CD8-positive, alpha-beta memory T cell (primary cell): Measurements from ENCODE around the gene RITA1. TPM values are rescaled to one million over a fixed set of nuclear protein-coding genes. Genes with fewer than 3 reads are reported as not detected.
A peak's percentile ranks its signal among the peaks of the same experiment; 100 is the strongest.

Source experiments
- CTCF ChIA-PET: fragments of 350-600 bp; sonication (Branson Sonifier 250); formaldehyde crosslinking; loops from one replicate; lab custom pipeline; 2021; ENCODE audit warnings: antibody characterized with exemption; lab: Charles Lee
- POLR2A ChIA-PET: fragments of 350-600 bp; sonication (Branson Sonifier 250); formaldehyde crosslinking; loops from one replicate; lab custom pipeline; 2021; ENCODE audit warnings: antibody characterized with exemption; lab: Charles Lee
- DNase-seq, 5 donors: peaks; one replicate each; pipeline versions ENCODE4 v3.0.0 to v3.0.0-alpha.2; 2020 to 2022; ENCODE audit warnings: mixed read lengths in 1 of 5
- H3K27ac ChIP-seq: one replicate; pipeline ENCODE4 v1.7.0; 2013; ENCODE audit warnings: low read depth, mild to moderate bottlenecking, low read length, moderate library complexity
- H3K27me3 ChIP-seq: 2 replicates; pipeline ENCODE4 v1.7.0; 2013; ENCODE audit warnings: low read length, mild to moderate bottlenecking; ENCODE audit not compliant: insufficient read depth, poor library complexity, severe bottlenecking
- H3K36me3 ChIP-seq: 2 replicates; pipeline ENCODE4 v1.7.0; 2013; ENCODE audit warnings: mild to moderate bottlenecking, low read length, moderate library complexity; ENCODE audit not compliant: insufficient read depth
- H3K4me1 ChIP-seq: 2 replicates; pipeline ENCODE4 v1.7.0; 2013; ENCODE audit warnings: mild to moderate bottlenecking, low read length, moderate library complexity; ENCODE audit not compliant: insufficient read depth
- H3K4me3 ChIP-seq: 2 replicates; pipeline ENCODE4 v1.7.0; 2013; ENCODE audit warnings: mild to moderate bottlenecking, low read length
- H3K9me3 ChIP-seq: 2 replicates; pipeline ENCODE4 v1.7.0; 2013; ENCODE audit warnings: mild to moderate bottlenecking, low read length
- H3K27ac Mint-ChIP-seq, 8 donors: one replicate each; pipeline ENCODE4 v1.8.0; 2020 to 2021; ENCODE audit warnings: mixed read lengths in 8 of 8, mild to moderate bottlenecking in 6 of 8, inconsistent platforms in 3 of 8, moderate library complexity in 3 of 8
- H3K27me3 Mint-ChIP-seq, 2 donors: one replicate each; pipeline ENCODE4 v1.8.0; 2020 to 2021; ENCODE audit warnings: mixed read lengths in 2 of 2, mild to moderate bottlenecking in 1 of 2, moderate library complexity in 1 of 2
- H3K36me3 Mint-ChIP-seq, 3 donors: one replicate each; pipeline ENCODE4 v1.8.0; 2020 to 2021; ENCODE audit warnings: mixed read lengths in 3 of 3, inconsistent platforms in 1 of 3, mild to moderate bottlenecking in 1 of 3
- H3K4me1 Mint-ChIP-seq, 3 donors: one replicate each; pipeline ENCODE4 v1.8.0; 2020 to 2021; ENCODE audit warnings: mixed read lengths in 3 of 3, inconsistent platforms in 1 of 3, mild to moderate bottlenecking in 1 of 3
- H3K4me3 Mint-ChIP-seq, 7 donors: one replicate each; pipeline ENCODE4 v1.8.0; 2020 to 2021; ENCODE audit warnings: mixed read lengths in 7 of 7, mild to moderate bottlenecking in 6 of 7, moderate library complexity in 4 of 7, inconsistent platforms in 2 of 7
- H3K9me3 Mint-ChIP-seq, 5 donors: one replicate each; pipeline ENCODE4 v1.8.0; 2020 to 2022; ENCODE audit warnings: mixed read lengths in 5 of 5, mild to moderate bottlenecking in 3 of 5, moderate library complexity in 2 of 5, inconsistent platforms in 1 of 5
- polyA plus RNA-seq: library from polyadenylated mRNA; unstranded; fragments of 300-500 nt; fragmentation: Illumina TruSeq; gene quantifications from one replicate; pipeline ENCODE4 v1.2.3, GENCODE V29; 2021
- total RNA-seq, 2 experiments: library from RNA; stranded (reverse); gene quantifications; one replicate each; pipeline ENCODE4 v1.2.3, GENCODE V29; 2021

RITA1 gene
- total and polyA plus RNA-seq, 3 experiments from 2014 or later: 21.1 to 27.4 (median 22.5) TPM

DNA sequence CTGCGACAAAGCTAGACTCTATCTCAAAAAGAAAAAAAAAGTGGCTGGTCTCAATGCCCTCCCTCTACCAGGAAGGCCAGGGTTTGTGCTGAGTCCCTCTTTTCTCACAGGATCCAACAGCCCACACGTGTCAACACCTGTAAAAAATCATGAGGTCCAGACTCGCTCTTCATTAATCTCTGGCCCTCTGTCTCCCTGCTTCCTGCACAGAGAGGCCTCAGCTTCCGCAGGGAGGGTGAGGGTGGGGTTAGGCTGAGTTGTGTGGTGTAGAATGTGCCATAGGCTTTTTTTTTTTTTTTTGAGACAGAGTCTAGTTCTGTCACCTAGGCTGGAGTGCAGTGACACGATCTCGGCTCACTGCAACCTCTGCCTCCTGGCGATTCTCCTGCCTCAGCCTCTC, 29.9 kb upstream of the RITA1 start:
- peaks cover 22% of the 10 kb centered on the region for H3K4me1 ChIP-seq
- Mint-ChIP-seq H3K27ac (no peak overlapping the region), H3K9me3 (no peaks in the 10 kb centered on the region), H3K36me3 (peaks cover 4 to 36% (median 7%) of the 10 kb centered on the region in 3 donors), H3K27me3 (peaks cover 15% of the 10 kb centered on the region in 2 donors), H3K4me1 (peaks cover 16 to 34% (median 26%) of the 10 kb centered on the region in 3 donors), H3K4me3 (peak overlapping the region in 2 of 7 donors; percentile 9 to 32)
- no peak overlapping the region for H3K27ac ChIP-seq
- peaks cover 17% of the 10 kb centered on the region for H3K36me3 ChIP-seq
- no peak overlapping the region for H3K4me3 ChIP-seq
- no peaks in the 10 kb centered on the region for H3K9me3 ChIP-seq
- H3K27me3 ChIP-seq: peaks cover 5% of the 10 kb centered on the region
- POLR2A ChIA-PET: no interaction called here
- no peak for DNase-seq
- CTCF ChIA-PET: interaction anchor here (1.0 to 3.3 kb wide), 2 partner anchors 18 to 107 kb away, joined by 3 to 25 read pairs; no protein-coding TSS in a partner anchor

DNA sequence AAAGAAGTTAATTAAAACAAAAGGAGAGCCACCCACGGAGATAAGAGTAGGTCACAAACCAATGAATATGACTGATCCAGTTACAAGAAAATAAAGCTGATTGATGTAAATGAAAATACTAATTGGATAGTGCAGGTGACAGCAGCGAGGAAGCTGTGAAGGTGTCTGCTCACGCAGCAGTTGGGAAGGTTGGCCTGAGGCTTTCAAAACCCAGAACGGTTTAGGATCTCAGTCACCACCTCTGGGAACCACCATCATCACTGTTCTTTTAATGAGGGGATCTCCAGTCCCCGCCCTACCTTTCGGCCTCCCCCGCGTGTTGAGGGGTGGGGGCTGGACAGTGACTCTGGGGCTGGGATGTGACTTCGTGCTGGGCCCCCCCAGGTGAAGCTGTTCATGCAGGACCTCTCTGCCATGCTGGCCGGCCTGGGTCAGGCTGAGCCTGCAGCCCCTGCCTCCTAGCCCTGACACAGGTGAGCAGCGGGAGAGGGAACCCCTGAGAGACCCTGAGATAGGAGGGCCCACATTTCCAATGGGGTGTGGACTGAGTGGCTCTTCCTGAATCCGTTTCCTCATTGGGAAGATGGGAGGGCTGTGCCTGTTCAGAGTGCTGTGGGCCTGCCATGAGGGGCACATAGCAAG, 28.2 kb upstream of the RITA1 start:
- H3K4me3 Mint-ChIP-seq: no peak overlapping the region
- no peaks in the 10 kb centered on the region for H3K9me3 Mint-ChIP-seq
- no peak for DNase-seq
- H3K9me3 ChIP-seq: no peaks in the 10 kb centered on the region
- peaks cover 8 to 12% of the 10 kb centered on the region in 2 donors for H3K27me3 Mint-ChIP-seq
- peaks cover 24% of the 10 kb centered on the region for H3K36me3 ChIP-seq
- H3K27ac Mint-ChIP-seq: peak overlapping the region in 2 of 8 donors; percentile 37 to 51
- H3K4me1 ChIP-seq: peaks cover 19% of the 10 kb centered on the region
- POLR2A ChIA-PET: no interaction called here
- H3K27me3 ChIP-seq: peaks cover 5% of the 10 kb centered on the region
- H3K4me3 ChIP-seq: no peak overlapping the region
- CTCF ChIA-PET: no interaction called here
- H3K36me3 Mint-ChIP-seq: peaks cover 4 to 49% (median 7%) of the 10 kb centered on the region in 3 donors
- peaks cover 13 to 30% (median 21%) of the 10 kb centered on the region in 3 donors for H3K4me1 Mint-ChIP-seq
- no peak overlapping the region for H3K27ac ChIP-seq

DNA sequence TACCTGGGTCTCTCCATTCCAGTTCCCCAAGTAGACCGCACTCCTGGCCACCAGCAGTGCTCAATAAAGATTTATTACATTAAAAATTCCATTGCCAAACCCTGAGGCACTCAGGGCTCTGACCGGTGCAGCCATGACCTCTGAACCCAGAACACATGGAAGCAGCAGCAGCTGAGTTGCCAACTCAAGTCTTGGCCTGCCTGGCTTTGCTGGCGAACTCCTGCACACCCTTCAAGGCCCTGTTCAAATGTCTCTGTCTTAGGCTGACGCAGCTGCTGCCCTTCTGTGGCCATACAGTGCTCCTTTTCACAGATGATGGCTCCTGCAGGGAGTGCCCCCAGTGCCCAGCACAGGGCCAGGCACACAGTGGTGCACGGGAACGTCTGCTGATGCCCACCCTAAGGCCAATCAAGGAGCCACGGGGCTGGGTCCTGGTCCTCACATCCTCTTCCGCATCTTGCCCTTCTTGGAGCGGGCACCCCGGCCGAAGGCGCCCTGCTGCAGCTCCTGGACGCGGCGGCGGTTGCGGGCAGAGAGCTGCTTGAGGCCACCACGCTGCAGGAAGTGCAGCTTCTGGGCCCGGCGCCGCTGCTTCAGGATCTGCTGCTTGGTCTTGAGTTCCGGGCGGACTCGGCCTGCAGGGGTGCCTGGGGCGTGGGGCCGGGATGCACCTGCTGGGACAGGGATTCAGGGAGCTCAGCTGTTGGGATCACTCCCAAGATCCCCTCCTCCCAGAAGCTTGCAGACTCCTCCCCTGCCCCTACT, 26.9 kb upstream of the RITA1 start:
- H3K27ac Mint-ChIP-seq: peak overlapping the region in 1 of 8 donors; percentile 29
- H3K27ac ChIP-seq: no peak overlapping the region
- H3K36me3 ChIP-seq: peaks cover 34% of the 10 kb centered on the region
- H3K4me3 ChIP-seq: no peak overlapping the region
- peak overlapping the region in 1 of 7 donors; percentile 28 for H3K4me3 Mint-ChIP-seq
- POLR2A ChIA-PET: no interaction called here
- H3K9me3 ChIP-seq: no peaks in the 10 kb centered on the region
- peaks cover 5% of the 10 kb centered on the region for H3K27me3 ChIP-seq
- no peaks in the 10 kb centered on the region for H3K9me3 Mint-ChIP-seq
- CTCF ChIA-PET: no interaction called here
- H3K27me3 Mint-ChIP-seq: peaks cover 6% of the 10 kb centered on the region in 2 donors
- DNase-seq: no peak
- H3K4me1 ChIP-seq: peaks cover 13% of the 10 kb centered on the region
- peaks cover 6 to 19% (median 13%) of the 10 kb centered on the region in 3 donors for H3K4me1 Mint-ChIP-seq
- peaks cover 4 to 62% (median 7%) of the 10 kb centered on the region in 3 donors for H3K36me3 Mint-ChIP-seq

DNA sequence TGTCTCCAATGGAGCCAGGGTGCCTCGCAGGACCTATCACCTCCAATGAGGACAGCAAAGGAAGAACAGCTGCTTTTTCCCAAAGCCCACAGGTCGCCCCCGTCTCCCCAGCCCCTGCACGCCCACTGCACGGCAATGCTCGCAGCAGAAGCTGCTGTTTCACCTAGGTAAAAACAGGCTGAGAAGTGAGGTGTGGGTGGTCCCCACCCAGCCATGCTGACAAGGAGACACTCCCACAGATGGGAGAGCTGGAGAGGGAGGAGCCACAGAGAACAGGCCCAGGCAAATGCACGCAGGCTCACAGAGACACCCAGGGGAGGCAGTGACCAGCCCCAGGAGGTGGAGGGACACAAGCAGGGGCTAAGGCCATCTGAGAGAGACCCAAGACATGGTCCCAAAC, 25.6 kb upstream of the RITA1 start:
- Mint-ChIP-seq H3K36me3 (peaks cover 4 to 74% (median 7%) of the 10 kb centered on the region in 3 donors), H3K9me3 (no peaks in the 10 kb centered on the region), H3K4me3 (no peak overlapping the region), H3K4me1 (peaks cover 1 to 14% (median 7%) of the 10 kb centered on the region in 3 donors), H3K27ac (peak overlapping the region in 1 of 8 donors; percentile 17), H3K27me3 (peaks cover 4 to 6% of the 10 kb centered on the region in 2 donors)
- no peak overlapping the region for H3K4me3 ChIP-seq
- ChIA-PET CTCF (interaction anchor here (4.0 kb wide), 1 partner anchor 15 kb away, joined by 17 read pairs; no protein-coding TSS in a partner anchor), POLR2A (no interaction called here)
- peaks cover 5% of the 10 kb centered on the region for H3K4me1 ChIP-seq
- H3K27me3 ChIP-seq: no peaks in the 10 kb centered on the region
- H3K27ac ChIP-seq: no peak overlapping the region
- DNase-seq: no peak
- H3K9me3 ChIP-seq: no peaks in the 10 kb centered on the region
- peaks cover 45% of the 10 kb centered on the region for H3K36me3 ChIP-seq

DNA sequence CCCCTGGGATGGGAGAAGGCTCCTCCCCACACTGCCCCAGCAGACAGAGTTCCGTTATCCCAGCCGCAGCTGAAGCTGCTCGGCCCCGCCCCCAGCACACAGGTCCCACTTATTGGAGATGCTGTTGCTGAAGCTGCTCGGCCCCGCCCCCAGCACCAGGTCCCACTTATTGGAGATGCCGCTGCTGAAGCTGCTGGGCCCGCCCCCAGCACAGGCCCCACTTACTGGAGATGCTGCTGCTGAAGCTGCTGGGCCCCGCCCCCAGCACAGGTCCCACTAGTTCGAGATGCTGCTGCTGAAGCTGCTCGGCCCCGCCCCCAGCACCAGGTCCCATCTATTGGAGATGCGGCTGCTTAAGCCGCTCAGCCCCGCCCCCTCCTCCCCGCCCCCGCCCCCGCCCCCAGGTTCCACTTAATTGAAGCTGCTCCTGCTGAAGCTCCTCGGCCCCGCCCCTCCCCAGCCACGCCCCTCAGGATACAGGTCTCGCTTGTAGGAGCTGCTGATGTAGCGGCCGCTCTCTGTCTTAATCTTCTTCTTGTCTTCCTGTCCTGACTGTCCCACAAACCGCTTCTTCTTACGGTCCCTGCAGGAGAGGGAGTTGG, 24.0 kb upstream of the RITA1 start:
- H3K4me3 Mint-ChIP-seq: no peak overlapping the region
- H3K4me1 ChIP-seq: no peaks in the 10 kb centered on the region
- H3K27ac ChIP-seq: no peak overlapping the region
- ChIA-PET POLR2A (interaction anchor here (0.5 kb wide), 1 partner anchor 21 kb away, joined by 3 read pairs; no protein-coding TSS in a partner anchor), CTCF (interaction anchor here (4.0 kb wide), 1 partner anchor 13 kb away, joined by 17 read pairs; no protein-coding TSS in a partner anchor)
- H3K4me3 ChIP-seq: no peak overlapping the region
- H3K4me1 Mint-ChIP-seq: peaks cover 1 to 7% (median 3%) of the 10 kb centered on the region in 3 donors
- no peaks in the 10 kb centered on the region for H3K27me3 ChIP-seq
- H3K9me3 ChIP-seq: no peaks in the 10 kb centered on the region
- no peak overlapping the region for H3K27ac Mint-ChIP-seq
- DNase-seq: no peak
- no peaks in the 10 kb centered on the region for H3K9me3 Mint-ChIP-seq
- H3K36me3 Mint-ChIP-seq: peaks cover 8 to 88% (median 11%) of the 10 kb centered on the region in 3 donors
- no peaks in the 10 kb centered on the region for H3K27me3 Mint-ChIP-seq
- H3K36me3 ChIP-seq: peaks cover 56% of the 10 kb centered on the region

GRCh38 chr12:113162102-113163029, 23.2 kb upstream of the RITA1 start:
- no peak overlapping the region for H3K27ac ChIP-seq
- ChIA-PET CTCF (interaction anchor here (1.3 to 4.0 kb wide), 2 partner anchors 12 to 114 kb away, joined by 3 to 17 read pairs; no protein-coding TSS in a partner anchor), POLR2A (no interaction called here)
- H3K4me1 Mint-ChIP-seq: no peaks in the 10 kb centered on the region
- H3K4me3 ChIP-seq: no peak overlapping the region
- H3K27me3 ChIP-seq: no peaks in the 10 kb centered on the region
- H3K27ac Mint-ChIP-seq: peak overlapping the region in 1 of 8 donors; percentile 44
- DNase-seq: no peak
- no peaks in the 10 kb centered on the region for H3K9me3 Mint-ChIP-seq
- H3K9me3 ChIP-seq: no peaks in the 10 kb centered on the region
- H3K27me3 Mint-ChIP-seq: no peaks in the 10 kb centered on the region
- H3K4me1 ChIP-seq: no peaks in the 10 kb centered on the region
- H3K36me3 Mint-ChIP-seq: peaks cover 8 to 93% (median 8%) of the 10 kb centered on the region in 3 donors
- no peak overlapping the region for H3K4me3 Mint-ChIP-seq
- H3K36me3 ChIP-seq: peaks cover 56% of the 10 kb centered on the region

- peaks cover 56% of the 10 kb centered on the region for H3K36me3 ChIP-seq
- no peaks in the 10 kb centered on the region for H3K9me3 ChIP-seq
- no peaks in the 10 kb centered on the region for H3K4me1 ChIP-seq
- Mint-ChIP-seq H3K9me3 (no peaks in the 10 kb centered on the region), H3K4me1 (no peaks in the 10 kb centered on the region), H3K27me3 (no peaks in the 10 kb centered on the region), H3K27ac (peak overlapping the region in 1 of 8 donors; percentile 44), H3K36me3 (peaks cover 8 to 92% (median 8%) of the 10 kb centered on the region in 3 donors), H3K4me3 (peak overlapping the region in 1 of 7 donors; percentile 56)
- no peaks in the 10 kb centered on the region for H3K27me3 ChIP-seq
- H3K27ac ChIP-seq: no peak overlapping the region
- no peak overlapping the region for H3K4me3 ChIP-seq
- POLR2A ChIA-PET: no interaction called here
- CTCF ChIA-PET: interaction anchor here (1.3 to 4.0 kb wide), 2 partner anchors 12 to 114 kb away, joined by 3 to 17 read pairs; no protein-coding TSS in a partner anchor
- no peak for DNase-seq
Measured at GRCh38 chr12:113163030-113163360, 22.5 kb upstream of the RITA1 start.
